Stimulated activated CD8-positive, alpha-beta memory T cell treated with anti-CD3 and anti-CD28 coated beads, Interleukin-12 subunit alpha, Interleukin-12 subunit beta, amount 100 ng/mL, for 1 hour (primary cell): ENCODE data around the gene FRMD1.

Experiments used
- DNase-seq: peaks from one replicate; pipeline ENCODE4 v3.0.0-alpha.2; 2020; ENCODE audit warnings: low read depth

The FRMD1 gene

DNA sequence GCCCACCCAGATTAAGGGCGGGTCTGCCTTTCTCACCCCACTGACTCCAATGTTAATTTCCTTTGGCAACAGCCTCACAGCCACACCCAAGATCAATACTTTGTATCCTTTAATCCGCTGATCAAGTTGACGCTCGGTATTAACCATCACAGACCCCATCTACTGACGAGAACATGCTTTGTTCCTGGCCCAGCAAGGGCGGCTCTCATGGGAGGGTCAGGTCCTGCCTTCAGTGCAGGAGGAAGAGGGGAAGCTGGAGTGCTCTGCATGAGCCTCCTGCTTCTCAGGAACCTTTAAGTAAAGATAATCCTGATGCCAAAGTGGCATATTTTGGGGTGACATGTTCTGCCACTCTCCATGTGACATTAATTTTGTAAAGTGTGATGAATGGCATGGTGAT, 73.2 kb downstream of the FRMD1 start:
- no peak for DNase-seq

DNA sequence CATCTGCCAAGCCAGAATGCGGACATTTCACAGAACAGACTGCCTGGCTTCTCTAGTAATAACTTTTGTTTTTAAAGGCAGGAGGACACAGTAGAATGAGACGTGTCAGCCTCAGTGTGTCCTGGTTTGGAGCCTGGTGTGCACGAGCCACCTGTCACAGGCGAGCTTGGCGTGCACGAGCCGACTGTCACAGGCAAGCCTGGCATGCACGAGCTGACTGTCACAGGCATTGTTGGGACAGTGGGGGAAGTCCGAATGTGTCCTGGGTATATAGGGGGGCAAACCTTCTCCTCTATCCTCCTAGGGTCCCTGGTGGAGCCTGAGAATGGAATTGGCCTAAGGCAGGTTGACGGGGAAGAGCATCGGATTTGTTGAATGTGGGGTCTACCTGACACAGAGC, 74.1 kb downstream of the FRMD1 start:
- DNase-seq, result no peak

DNA sequence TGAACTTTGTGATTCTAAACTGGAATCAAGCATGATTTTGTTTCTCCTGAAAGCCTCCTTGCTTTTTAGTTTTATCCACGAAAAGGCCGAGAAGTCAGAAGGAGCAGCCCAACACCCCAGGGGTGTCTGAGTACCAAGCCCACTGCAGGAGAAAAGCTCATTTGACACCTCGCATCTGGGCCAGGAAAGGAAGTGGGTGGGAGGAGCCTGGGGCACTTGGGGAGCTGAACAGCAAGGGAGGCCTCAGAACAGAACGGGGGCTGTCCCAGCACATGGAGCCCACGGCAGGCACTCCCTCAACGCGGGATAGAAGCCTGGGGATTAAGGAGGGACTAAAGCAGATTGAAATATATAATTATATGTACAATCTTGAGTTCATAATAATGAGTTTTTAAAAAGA, 75.0 kb downstream of the FRMD1 start:
- no peak for DNase-seq
